GM18517 (cell line): ENCODE measurements around the gene PPP1R13B.

Experiments
- ATAC-seq: cut with Tn5 transposase; IDR thresholded peaks from one replicate; pipeline ENCODE4 v1.9.1; 2021; ENCODE audit warnings: mild to moderate bottlenecking, moderate library complexity; ENCODE audit not compliant: unreplicated experiment

The PPP1R13B gene

GRCh38 chr14:103688906-103689902 is 158.2 kb downstream of the PPP1R13B start:
- ATAC-seq, result peak; percentile 51

GRCh38 chr14:103688441-103688840 is 158.9 kb downstream of the PPP1R13B start:
- no peak for ATAC-seq

GRCh38 chr14:103687712-103688111 is 159.7 kb downstream of the PPP1R13B start:
- no peak for ATAC-seq

- no peak for ATAC-seq
These were observed 160.4 kb downstream of the PPP1R13B start for GRCh38 chr14:103686831-103687485.

- ATAC-seq, result no peak
These were observed 161.8 kb downstream of the PPP1R13B start for GRCh38 chr14:103685276-103686211.

GRCh38 chr14:103684871-103685270 is 162.5 kb downstream of the PPP1R13B start:
- no peak for ATAC-seq

GRCh38 chr14:103684471-103684870 is 162.9 kb downstream of the PPP1R13B start:
- no peak for ATAC-seq
